Stimulated activated CD8-positive, alpha-beta memory T cell treated with anti-CD3 and anti-CD28 coated beads, Interleukin-15, amount 100 ng/mL, for 24 hours (primary cell): ENCODE measurements around the gene COG5.

ENCODE experiments used
- DNase-seq: peaks from one replicate; pipeline ENCODE4 v3.0.0-alpha.2; 2020; ENCODE audit warnings: low read depth

Gene COG5

DNA sequence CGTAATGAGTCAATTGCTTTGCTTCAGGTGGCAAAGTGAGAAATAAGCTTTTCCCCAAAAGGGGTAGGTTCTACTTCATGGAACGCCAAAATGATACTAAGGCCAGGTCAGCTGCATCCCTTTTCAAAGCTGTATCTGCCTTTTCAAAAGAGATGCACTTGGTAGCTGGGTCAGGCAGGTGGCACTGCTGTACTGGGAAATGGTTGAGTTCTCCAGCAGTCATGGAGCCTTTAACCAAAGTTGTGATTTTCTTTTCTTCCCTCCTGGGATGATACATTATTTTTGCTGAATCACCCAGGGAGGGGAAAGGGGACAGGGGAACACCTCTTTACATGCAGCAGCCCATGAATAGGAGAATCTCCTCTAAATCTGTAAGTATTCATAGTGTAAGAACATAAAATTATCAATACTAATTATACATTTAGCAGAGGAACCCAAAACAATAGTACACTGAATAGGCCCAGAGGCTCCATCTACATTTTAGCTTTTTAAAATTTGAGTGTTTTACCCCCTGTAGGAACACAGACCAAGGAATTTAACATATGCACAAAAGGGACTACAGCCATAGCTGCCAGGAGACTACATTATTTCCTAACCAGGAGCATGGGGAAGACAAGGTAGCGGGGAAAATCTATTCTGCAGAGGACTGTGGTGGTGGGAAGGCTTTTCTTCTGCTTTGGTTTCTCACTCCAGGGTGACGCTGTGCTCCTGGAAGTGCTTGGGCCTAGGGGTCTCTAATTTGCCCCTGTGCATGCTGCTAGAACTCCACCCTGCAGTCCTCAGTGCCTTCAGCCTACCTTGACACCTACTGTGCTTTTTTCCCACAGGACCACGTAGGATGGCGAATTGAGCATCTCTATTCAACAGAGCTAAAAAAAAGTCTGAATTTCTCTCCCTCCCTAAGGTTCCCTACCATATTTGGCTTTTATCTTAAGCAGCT, 100.3 kb downstream of the COG5 start:
- no peak for DNase-seq

DNA sequence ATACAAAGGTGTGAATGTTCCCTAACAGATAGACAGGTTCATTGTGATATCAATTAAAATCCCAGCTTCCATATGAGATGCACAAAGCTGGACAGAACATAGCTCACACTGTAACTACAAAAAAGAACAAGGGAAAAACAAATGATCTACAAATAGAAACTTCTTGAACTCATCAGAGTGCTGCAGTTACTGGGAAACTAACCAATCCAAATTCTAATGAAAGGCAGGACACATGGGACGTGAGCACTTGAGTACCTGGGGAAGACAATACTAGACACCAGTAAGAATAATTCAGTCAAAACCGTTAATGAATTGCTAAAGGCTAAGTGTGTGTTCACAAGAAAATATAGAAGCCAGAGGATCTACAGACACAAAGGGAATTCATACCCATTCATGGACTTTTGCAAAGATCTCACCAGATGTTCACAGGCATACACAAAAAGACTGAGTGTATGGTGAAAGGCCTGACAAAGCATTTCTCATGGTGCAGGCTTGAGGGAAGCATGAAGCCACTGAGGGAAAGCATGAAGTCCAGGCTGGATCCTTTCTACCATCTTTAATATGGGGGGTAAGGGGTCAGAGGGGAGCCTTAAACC, 101.7 kb downstream of the COG5 start:
- DNase-seq, result no peak

DNA sequence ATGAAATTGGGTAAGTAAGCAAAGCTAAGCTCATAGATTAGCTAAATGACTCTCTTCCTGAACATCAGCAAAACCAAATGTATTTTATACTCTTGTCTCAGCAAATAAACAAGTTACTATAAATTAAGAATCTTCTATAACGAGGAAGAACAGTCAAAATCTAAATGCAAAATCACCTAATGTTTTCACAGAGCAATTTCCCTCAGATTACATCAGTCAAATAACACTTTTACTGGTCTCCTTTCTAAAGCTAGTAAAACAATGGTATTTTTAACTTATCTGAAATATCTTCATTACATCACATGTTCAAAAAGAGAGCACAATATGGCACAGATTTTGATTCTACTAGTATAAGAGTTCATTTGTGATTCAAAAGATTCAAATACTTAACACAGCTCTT, 110.3 kb downstream of the COG5 start:
- DNase-seq, result no peak

DNA sequence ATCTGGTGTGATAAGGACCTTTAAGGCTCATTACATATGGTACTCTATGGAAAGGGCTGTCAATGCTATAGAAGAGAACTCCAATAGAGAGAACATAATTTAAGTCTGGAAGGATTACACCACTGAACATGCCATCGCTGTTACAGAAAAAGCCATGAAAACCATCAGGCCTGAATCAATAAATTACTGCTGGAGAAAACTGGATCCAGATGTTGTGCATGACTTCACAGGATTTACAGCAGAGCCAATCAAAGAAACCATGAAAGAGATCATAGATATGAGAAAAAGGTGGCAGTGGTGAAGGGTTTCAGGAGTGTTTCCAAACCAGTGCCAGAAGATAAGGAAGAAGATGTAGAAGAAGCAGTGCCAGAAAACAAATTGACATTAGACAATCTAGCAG, 112.8 kb downstream of the COG5 start:
- no peak for DNase-seq

DNA sequence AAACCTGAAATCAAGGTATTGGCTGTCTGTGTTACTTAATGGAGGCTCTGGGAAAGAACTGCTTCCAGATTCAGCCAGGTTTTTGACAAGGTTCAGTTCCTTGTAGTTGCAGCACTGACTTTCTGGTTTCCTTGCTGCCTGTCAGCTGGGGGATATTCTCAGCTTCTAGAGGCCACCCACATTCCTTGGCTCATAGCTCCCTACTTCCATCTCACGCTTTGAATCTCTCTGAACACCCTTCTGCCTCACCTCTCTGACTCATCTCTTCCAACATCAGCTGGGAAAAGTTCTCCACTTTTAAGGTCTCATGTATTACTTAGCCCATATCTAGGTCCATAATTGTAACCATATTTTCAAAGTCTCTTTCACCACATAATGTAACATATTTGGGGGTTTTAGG, 116.7 kb downstream of the COG5 start:
- DNase-seq, result no peak

DNA sequence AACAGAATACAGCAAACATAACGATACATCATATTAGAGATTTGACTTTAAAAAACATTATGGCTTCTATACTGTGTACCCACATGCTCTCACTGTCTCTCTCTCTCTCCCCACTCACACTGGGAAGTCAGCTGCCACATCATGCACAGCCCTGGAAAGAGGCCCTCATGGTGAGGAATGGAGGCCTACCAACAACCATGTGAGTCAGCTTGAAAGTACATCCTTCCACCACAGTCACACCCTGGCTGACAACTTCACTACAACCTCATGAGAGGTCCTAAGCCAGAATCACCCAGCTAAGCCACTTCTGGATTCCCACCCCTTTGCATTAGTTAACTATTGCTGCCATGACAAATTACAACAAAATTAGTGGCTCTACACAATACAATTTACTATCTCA, 117.2 kb downstream of the COG5 start:
- no peak for DNase-seq

DNA sequence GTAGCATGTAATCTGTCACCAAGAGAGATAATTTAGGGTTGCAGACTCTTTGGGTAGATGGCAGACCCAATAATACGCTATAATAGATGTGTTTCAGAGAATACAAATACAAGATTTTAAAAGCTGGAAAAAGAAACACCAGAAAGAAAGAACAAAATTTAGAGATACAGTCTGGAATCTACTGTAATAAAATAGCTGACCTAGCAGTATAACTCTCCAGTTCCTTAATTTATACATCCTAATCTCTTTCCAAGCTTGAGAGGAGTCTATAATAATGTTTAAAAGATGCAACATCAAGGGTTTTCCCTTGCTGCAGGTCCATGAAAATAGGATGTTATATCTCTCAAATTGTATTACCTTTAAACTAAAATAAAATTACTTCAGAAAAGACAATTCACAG, 121.0 kb downstream of the COG5 start:
- no peak for DNase-seq

DNA sequence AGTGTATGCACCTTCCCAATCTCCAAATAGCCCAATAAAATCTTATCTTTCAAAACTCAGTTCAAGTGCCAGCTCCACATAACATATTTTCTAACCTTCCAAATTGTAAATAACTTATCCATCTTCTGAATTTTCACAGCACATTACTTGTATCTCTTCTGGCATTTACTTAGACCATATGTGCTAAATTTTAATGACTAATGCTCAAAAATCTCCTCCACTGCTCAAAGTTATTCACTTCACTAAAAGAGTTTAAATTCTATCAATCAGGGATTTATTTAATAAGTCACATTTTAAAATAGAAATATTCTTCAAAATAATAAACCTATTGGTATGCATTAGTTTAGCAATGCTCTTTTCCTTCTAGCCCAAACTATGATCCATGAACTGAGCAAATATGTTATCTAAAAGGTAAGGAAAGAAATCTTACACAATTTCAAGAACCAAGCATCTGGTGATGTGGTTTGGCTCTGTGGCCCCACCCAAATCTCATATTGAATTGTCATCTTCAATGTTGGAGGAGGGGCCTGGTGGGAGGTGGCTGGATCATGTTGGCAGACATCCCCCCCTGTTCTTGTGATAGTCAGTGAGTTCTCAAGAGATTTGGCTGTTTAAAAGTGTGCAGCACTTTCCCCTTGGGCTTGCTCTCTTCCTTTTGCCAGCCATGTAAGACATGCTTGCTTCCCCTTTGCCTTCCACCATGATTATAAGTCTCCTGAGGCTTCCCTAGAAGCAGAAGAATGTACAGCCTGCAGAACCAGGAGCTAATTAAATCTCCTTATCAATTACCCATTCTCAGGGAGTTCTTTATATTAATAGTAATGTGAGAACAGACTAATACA, 121.9 kb downstream of the COG5 start:
- DNase-seq, result no peak

DNA sequence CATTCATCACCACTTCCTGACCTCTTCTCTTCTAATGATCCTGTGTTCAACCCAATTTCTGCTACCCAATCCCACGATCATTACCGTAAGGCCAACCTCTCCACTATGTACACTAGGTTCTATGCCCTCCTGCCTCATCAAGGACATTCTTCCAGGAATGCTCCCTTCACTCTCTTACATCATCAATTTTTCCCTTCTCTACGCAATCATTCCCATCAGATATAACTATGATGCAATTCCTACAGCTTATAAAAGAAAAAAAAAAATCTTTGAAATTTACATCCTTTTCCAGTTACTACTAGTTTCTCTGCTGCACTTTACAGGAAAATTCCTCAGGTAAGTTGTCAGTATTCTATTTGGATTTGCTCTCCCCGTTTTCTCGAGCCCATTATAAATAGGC, 124.7 kb downstream of the COG5 start:
- no peak for DNase-seq

DNA sequence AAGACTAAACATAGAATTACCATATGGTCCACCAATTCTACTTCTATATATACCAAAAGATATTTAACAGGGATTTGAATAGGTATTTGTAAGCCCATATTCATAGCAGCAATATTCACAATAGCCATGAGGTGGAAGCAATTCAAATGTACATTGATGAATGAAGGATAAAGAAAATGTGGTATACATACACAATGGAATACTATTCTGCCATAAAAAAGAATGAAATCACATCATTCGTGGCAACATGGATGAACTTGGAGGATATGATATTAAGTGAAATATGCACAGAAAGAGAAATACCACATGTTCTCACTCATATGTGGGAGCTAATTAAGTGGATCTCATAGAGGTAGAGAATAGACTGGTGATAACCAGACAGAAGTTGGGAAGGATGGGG, 128.0 kb downstream of the COG5 start:
- DNase-seq, result no peak

DNA sequence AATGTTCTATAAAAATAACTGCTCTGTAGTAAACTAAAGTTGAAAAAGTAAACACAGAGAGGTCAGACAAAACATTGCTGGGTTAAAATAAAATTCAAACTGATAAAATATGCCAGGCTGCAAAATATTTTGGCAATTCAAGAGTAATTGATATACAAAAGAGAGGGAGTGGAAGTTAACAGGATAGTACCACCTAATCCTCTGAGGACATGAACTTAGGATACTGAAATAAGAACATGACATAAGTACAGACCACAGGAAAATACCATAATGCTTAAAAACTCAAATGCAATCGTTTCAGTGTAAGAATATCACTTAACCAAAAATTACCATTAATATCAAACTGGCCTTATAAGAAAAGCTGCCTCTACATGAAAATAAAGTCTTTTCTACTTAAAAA, 131.5 kb downstream of the COG5 start:
- DNase-seq, result no peak

DNA sequence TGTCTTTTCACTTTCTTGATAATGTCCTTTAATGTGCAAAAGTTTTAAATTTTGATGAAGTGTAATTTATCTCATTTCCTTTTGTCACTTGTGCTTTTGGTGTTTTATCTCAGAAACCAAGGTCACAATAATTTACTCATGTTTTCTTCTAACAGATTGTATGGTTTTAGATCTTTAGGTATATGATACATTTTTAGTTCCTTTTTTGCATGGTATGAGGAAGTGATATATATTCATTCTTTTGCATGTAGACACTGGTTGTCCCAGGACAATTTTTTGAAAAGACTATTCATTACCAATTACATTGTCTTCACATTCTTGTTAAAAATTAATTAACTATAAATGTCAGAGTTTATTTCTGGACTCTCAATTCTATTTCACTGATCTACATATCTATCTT, 133.7 kb downstream of the COG5 start:
- no peak for DNase-seq

DNA sequence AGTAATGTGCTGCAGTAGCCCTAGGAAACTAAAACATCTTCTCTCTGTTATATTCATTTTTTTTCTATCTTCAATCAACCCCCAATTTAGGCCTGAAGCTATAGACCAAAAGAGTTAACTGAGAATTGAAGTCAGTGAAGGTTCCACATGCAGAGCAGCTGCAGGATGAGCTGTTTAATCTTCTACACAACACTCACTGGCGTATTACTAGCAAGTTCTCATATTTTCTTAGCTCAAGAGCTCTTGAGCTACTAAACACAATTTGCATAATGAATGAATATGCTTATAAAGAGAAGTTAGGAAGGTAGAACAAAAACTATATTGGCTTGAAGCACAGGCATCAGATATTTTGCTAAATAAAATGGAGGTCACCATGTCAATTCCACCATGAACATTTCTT, 135.1 kb downstream of the COG5 start:
- DNase-seq, result no peak

DNA sequence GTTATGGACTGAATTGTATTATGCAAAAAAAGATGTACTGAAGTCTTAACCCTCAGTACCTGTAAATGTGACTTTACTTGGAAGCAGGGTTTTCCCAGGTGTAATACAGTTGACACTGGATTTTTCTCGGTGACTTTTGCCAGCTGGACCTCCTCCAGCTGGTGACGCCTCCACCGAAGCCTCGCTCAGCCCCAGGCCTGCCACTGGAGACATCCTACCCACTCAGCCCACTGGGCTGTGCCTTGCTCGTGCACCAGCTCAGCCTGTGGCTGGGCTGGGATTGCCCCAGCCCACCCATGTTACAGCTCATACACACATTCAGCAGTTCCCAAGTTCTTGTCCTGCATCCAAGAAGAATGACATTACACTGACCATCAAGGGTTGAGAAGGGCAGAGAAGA, 136.3 kb downstream of the COG5 start:
- no peak for DNase-seq

DNA sequence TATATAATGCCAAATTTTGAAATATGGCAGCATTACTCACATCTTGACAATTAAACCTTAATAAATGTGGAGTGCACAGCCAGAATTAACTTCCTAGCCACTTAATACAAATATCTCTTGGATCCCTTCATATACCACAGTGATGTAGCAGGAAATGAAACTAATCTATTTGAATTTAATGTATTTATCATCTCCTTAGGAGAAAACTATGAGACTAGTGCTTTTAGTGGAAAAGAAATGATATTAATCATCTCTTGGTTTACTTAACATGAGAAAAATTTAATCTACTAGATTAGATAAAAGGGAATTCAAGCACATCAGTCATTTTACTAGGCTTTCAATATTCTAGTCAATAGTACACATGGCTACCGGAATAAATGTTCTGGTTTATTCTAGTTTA, 149.5 kb downstream of the COG5 start:
- DNase-seq, result no peak

DNA sequence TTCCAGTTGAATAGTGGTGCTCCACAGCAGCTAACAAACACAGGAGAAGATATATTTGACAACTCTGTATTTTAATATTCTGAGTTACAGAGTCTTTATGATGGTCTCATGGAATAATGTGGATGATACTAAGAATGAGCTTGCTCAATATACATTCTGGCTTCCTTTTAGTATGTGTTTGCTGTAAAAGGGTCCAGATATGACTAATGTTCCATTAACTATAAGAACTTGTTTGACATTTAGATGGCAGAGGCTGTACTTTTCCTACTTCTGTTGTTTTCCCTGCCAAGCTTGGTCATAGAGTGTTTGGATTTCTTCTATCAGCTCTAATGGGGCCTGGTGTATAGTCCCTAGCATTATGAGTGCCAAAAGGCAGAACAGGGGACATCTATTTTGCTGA, 155.4 kb downstream of the COG5 start:
- no peak for DNase-seq

DNA sequence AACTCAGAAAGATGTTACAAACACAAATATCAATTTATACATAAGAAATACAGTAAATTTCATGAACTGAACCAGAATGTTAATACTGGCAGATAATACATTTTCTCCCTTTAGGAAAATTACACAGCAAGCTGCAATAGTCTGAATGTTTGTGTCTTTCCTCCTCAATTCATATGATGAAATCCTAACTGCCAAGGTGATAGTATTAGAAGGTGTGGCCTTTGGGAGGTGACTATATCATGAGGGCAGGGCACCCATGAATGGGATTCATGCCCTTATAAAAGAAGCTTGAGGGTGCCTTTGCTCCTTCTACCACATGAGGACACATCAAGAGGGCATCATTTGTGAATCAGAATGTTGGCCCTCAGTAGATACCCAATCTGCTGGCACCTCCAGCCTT, 158.2 kb downstream of the COG5 start:
- DNase-seq, result no peak

DNA sequence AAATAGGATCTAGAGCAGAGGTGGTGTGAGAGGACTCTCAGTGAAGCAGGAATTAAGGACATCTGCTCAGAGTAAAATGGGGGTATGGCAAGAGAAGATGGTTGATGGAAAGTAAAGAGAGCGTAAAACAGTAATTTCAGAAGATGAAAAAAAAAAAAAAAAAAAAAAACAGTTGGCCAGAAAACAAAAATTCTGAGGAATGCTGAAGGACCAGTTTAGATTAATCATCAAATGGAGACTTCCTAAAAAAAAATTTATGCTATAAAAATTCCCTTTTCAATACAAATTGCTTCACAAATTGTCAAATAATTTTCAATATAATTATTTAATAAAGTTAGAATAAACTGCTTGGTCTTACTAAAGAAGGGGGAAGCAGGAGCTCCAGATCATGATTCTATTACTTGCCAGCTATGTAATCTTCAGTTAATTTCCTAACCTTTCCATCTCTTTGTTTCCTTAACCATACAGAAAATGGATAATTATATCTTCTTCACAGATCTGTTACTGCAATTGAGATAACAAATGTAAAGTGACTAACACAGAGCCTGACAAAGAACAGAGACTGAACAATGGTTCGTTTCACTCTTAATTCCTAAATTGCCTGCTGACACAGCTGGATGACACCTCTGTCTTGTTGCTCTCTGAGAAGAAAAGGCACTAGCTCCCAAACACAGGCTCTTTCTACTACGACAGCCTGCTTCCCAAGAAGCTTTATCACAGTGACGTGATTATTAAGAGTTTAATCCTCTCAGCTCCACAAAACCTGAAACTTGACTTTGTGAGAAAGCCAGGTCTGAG, 158.8 kb downstream of the COG5 start:
- DNase-seq, result no peak

DNA sequence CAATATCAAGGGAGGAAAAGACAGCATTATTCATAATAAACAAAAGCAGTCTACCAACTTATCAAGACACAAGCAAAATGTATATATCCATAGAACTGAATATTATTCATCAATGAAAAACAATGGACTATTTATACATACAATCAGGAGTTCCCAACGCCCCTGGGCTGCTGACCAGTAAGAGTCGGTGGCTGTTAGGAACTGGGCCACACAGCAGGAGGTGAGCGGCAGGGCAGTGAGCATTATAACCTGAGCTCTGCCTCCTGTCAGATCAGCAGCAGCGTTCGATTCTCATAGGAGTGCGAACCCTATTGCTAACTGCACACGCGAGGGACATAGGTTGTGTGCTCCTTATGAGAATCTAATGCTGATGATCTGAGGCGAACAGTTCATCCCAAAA, 165.6 kb downstream of the COG5 start:
- DNase-seq, result no peak

DNA sequence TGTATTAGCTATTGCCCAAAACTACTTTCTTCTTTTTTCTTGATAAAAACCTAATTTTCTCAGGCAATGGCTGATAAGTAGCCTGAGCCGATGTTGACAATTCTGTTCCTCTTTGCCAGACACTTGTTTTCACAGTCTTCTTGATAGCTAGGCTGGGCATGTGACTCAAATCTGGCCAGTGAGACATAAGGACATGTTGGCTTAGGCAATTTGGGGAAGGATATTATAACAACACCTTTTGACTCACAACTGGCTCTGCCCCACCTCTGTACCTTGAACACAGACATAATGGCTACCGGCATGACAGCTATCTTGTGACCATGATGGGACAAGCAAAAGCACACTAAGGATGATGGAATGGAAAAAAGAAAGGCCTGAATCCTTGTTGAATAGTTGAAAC, 166.7 kb downstream of the COG5 start:
- no peak for DNase-seq

DNA sequence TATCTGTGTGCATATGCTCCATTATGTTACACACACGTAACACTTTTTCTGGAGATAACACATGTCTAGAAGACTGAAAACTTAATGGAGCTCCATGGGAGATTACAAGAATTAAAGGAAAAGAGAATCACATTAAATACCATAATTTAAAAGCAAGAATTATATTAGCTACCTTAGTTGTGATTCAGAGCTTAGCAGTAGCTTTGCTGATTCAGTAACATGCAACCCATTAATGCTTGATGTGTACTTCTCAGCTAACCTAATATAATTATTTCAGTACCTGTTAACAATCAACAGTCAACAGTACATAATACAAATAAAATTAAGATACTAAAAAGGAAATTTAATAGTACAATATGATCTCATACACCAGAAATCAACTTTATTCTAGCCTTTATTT, 167.6 kb downstream of the COG5 start:
- no peak for DNase-seq

DNA sequence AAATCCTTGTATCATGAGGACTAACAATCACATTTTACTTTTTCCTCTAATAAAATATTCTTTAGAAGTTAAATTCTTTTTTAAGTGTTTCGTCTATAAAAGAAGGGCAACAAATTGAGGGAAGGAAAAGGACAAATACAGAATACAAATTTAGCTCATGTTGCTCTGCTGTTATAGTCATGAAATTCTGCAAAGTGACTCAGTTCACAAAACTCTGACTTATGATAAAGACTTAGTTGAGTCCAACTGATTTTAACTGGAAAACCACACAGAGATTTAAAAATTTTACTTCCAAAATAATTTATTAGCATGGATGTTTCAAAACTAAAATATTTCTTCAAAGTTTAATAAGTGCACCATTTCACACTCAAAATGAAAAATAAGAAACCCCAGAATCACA, 168.9 kb downstream of the COG5 start:
- no peak for DNase-seq
